ENCODE data around the gene RHOA. TPM values are rescaled to one million over a fixed set of nuclear protein-coding genes. Genes with fewer than 3 reads are reported as not detected.

The RHOA gene
- total and polyA plus RNA-seq, 2 of the 13 experiments (the other 11 are each of a cell fraction or from before 2014, with no cell fraction given) = 131 to 177 TPM

- no peak for TF ChIP-seq ZNF274 (CRISPR knock-in tag; IDR thresholded peaks at IDR 0.05)
- TF ChIP-seq ATF3 (CRISPR knock-in tag; IDR thresholded peaks at IDR 0.05) = peak; percentile 41; the same call in 1 of the 2 replicates
- TF ChIP-seq HMGXB3 (CRISPR knock-in tag; IDR thresholded peaks at IDR 0.05; ENCODE audit: borderline replicate concordance) = no peak
- TF ChIP-seq ZNF724P (CRISPR knock-in tag; IDR thresholded peaks at IDR 0.05; ENCODE audit: borderline replicate concordance) = 0 out of 2 replicates have a peak, but pooled peaks have one; percentile 40
- no peak for TF ChIP-seq ZNF276 (CRISPR knock-in tag; IDR thresholded peaks at IDR 0.05; ENCODE audit: low read depth)
- peak; percentile 61 for TF ChIP-seq ZNF317 (CRISPR knock-in tag; IDR thresholded peaks at IDR 0.05)
- TF ChIP-seq ARNT (IDR thresholded peaks at IDR 0.05) = no peak
- TF ChIP-seq KDM5B (CRISPR knock-in tag; IDR thresholded peaks at IDR 0.05; ENCODE audit: borderline replicate concordance) = peak; percentile 18; the same call in 1 of the 2 replicates
- TF ChIP-seq ZNF142 (CRISPR knock-in tag; IDR thresholded peaks at IDR 0.05) = 0 out of 2 replicates have a peak, but pooled peaks have one; percentile 27
- no peak for TF ChIP-seq FLYWCH1 (CRISPR knock-in tag; IDR thresholded peaks at IDR 0.05)
- TF ChIP-seq ZHX1 (CRISPR knock-in tag; IDR thresholded peaks at IDR 0.05; ENCODE audit: low read depth) = 0 out of 2 replicates have a peak, but pooled peaks have one; percentile 61
- TF ChIP-seq ZNF672 (CRISPR knock-in tag; IDR thresholded peaks at IDR 0.05) = 0 out of 2 replicates have a peak, but pooled peaks have one; percentile 86
These were observed 10.8 kb upstream of the RHOA start, which contains the start of gene AMT (continued) for GRCh38 chr3:49422379-49423248.
